HG03103 (cell line): Measurements from ENCODE around the gene SCAMP1.
A peak's percentile ranks its signal among the peaks of the same experiment; 100 is the strongest.

Experiments used
- ATAC-seq: cut with Tn5 transposase; IDR thresholded peaks from one replicate; pipeline ENCODE4 v1.9.1; 2021; ENCODE audit warnings: low read depth; ENCODE audit not compliant: unreplicated experiment

SCAMP1 gene

DNA sequence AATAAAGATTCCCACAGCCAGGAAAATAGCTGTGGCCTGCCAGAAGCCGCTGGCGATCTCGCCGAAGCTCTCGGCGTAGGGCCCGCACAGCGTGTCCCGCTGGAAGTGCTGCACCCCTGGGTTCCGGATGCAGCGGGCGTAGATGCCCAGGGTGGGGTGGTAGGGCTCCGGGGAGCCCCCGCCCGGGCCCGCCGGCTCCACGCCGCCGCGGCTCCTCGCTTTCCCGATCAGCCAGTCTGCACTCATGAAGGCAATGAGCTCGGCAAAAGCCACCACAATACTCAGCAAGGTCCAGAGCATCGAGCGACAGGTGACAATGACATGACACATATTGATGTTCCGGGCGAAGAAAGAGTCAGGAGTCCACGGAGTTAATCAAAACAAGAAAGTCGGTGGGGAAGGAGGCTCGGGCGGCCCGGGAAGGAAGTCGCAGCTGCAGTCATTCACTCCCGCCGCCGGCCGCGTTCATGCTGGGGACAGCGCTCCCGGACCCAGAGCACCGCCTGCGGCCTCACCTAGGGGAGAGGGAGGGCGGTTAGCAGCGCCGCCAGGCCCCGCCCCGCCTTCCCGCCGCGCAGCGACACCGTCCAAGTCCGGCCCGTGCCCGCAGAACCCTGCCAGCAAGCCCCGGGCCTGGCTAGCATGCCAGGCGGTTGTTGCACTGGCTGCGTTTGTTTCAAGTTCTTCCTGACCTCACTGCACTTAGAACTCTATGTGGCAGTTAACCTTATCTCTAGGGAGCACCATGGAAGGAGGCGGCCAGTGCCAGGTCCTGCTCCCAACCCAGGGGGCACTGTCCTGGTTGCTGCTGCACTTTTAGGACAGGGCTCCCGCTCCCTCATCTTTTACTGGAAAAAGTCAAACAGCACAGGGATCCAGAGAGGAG, 149.7 kb downstream of the SCAMP1 start:
- ATAC-seq: peak; percentile 73

DNA sequence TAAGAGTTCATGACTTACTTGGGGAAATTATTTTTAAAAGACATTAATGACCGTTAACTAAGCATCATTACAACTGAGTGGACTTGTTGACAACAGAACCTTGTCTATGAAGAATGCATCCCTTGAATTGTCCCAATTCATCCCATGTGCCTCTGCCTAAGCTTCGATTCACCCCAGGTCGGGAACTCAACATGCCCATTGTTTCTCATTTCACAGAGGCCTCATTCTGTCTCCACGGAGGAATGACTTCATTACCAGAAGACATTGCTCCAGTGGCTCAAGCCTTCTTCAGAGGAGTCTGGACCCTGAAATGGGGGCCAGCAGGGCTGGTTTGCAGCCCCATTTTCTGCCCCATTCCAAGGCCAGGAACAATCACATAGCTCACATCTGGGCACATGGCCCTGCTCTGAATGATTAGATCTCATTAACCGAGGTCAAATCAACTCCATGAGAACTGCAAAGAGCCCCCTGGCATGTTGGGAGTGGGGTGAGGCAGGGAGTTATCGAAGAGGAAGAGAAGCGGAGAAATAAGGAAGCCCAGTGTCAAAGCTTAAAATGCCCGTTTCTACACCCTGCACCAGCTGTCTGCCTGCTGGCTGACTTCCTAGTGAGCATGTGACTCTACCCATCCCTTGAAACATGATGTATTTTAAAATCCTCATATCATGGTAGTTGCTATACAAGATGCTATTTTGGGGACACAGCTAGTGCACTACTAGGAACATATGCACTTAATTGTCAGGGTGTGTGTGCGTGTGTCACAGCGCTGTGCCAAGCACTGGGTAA, 150.9 kb downstream of the SCAMP1 start:
- no peak for ATAC-seq

DNA sequence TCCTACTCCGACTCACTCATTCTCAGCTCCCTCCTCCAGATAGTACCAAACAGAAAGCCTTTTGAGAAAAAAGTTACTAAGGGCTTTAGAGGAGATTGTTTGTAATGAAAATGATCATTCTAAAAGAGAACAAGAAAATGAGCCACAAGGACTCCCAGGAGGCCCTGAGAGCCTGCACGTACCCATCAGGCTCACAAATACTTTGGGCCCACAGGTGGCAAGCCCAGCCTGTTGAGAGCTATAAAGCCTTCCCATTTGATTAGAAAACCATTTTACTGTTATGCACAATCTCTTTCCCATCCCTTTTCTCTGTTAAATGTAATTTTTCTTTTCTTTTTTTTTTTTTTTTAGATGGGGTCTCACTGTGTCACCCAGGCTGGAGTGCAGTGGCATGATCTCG, 152.0 kb downstream of the SCAMP1 start:
- ATAC-seq: no peak

DNA sequence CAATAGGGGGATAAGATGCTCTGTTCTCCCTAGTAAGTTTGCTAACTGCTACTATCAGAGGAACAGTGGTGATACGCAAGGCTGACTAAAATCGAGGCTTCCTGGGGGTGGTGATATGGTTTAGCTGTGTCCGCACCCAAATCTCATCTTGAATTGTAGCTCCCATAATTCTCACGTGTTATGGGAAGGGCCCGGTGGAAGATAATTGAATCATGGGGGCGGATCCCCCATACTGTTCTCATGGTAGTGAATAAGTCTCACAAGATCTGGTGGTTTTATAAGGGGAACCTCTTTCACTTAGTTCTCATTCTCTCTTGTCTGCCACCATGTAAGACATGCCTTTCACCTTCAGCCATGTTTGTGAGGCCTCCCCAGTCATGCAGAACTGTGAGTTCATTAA, 153.0 kb downstream of the SCAMP1 start:
- no peak for ATAC-seq

DNA sequence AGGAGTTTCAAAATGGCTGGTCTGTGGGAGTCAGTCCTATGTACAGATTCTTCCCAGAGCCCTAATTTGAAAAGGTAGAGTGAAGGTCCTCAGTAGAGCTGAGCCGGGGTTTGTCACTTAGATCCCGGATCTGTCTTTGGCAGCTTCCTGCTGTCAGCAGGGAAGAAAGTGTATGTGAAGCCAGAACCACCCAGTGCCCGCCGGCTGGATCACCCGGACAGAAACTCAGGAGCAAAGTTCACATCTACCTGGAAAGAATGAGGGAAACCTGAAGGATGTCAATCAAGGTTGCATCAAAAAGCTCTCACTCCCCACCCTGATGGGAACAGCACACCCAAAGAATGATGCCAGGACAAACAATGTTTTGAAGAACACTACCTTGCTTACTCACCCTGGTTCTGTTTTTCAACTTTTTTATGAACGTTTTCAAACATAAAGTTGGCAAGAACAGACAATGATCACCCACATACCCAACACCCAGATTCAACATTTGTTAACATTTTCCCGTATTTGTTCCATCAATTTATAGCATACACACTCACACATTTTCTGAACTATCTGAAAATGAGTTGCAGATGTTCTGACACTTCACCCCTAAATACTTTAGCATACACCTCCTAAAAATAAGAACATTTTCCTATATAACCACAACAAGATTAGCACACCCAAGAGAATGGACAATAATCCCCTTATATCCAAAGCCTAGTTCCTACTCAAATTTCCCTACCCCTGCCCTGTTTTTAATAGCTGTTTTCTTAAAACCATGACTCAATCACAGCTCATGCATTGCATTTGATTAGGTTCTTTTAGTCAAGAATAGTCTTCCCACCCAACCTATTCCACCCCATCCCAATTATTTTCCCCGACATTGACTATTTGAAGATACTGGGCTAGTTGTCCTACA, 154.3 kb downstream of the SCAMP1 start:
- ATAC-seq: no peak

DNA sequence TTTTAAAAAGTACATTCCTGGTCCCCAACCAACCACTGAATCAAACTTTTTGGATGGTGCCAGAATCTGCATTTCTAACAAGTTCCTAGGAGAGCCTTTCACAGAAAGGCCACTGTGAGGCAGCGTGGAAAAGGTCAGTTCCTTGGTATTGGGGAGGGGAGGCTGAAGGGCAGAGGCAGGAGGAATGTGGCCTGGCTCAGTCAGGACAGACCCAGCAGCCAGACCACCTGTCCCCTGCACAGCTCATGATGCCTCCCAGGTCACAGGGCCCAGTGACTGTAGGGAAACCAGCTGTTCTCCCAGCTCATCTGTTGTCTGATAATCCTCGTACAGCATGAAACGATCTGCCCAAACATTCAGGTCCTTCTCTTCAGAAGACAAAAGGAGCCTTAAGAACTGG, 155.3 kb downstream of the SCAMP1 start:
- no peak for ATAC-seq

DNA sequence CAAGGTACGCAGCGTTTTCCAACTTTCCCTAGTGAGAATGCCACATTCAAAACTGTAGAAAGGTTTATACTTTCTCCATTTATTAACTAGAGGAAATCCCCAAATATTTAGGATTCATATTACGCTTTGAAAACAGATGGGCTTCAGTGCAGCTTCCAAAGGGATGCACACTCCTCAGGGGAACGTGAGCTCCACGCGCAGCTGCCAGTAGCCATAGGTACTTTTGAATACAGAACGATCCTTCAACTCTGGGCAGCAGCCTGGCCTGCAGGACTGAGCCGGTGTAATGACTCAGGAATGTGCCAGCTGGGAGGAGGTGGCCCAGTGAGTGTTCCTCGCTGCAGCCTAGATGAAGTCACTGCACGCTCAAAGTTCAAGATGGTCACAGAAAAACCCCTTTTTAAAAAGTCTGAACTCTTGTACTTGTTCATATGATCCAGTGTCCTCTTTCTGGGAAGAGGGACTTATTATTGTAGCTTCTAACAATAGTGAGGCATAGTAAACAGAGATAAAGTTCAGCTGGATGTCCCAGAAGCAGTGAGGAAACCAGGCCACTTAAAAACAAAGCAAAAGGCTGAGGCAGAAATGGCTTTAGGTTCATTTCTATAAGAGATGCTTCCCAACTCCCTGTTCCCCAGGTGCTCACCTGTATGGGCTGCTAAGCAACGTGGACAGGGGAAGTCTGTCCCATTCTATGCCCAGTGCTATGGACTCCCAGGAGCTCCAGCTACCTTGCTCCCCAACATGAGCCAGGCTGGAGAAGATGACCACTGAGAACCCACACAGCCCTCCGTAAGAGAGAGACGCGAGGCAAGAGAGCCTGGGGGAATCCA, 158.2 kb downstream of the SCAMP1 start:
- no peak for ATAC-seq

DNA sequence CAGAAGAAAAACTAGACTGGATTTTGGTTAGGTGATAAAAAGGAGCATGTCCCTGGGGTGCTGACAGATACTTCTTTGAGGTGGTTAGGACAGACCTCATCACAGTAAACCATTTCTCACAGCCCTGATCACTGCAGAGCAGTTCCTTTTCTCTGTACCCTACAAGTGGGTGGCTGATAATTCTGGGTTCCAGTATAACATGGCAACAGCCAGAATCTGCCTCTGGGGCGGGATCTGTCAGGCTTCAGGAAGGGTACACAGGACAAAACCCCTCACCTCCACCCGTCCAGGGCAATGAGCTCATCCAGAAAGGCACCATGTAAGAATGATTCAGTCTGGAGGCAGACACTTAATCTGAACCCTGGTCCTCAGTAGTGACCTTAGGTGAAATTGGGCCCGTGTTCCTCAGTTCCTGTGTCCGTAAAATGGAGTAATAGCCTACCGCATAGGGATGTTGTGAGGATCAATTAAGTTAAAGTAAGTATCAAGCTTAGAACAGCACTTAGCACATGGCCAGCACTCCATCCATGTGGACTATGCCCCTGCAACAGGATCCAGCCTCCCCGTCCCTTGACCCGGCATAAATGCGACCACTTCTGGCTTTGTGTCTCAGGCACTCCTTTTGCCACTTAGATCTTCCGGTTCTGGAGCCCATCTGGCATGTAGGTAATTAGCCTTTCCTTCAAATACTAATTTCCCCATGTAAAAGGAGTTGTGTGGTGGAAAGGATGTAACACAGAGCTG, 159.0 kb downstream of the SCAMP1 start:
- ATAC-seq: no peak

DNA sequence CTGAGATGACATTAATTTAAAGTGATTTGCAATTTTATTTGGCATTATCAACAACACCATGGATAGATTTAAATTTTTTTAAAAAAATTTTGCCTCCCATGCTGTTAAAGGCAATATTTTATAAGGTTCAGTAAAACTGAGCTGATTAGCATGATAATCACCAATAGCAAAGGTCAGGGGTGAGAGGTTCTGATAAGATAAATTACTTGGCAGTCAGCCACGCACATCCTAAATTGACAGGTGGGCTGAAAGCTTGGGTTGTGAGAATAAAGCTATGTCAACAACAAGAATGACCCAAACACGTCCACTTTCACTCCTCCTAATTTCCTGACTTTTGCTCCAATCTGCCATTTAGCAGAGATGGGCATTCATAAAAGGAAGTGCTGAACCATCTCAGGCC, 161.0 kb downstream of the SCAMP1 start:
- no peak for ATAC-seq

DNA sequence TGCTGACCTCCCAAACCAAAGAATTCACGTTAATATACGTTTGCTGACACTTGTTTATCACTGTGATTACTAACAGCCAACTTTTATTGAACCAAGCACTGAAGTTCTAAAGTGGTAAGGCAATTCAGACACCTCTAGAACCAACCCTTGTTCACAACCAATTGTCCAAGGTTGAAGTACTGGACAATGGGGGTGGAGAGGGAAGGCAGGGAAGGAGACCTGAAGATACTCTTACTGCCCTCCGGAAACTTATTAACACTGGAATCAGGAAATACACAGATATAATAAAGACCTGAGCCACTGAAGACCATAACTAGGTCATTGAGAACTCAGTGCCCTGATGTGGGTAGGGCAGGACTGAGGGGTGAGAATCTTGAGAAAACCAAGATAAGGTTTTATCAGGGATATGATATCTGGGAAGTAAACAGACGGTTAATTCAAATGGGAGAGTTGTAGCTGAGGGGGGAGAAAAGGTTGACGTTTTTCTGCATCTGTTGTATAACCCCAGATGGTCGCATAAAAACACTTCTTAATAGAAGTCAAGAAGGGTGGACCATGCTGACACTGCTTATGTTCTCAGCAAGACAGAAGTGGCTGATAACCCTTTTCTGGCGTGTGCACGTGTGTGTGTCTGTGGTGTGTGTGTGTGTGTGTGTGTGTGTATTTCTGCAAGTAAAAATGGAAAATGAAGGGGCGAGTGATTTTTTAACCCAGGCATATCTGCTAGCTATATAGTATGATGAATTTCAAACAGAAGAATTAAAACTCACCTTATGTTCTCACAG, 162.3 kb downstream of the SCAMP1 start:
- no peak for ATAC-seq

DNA sequence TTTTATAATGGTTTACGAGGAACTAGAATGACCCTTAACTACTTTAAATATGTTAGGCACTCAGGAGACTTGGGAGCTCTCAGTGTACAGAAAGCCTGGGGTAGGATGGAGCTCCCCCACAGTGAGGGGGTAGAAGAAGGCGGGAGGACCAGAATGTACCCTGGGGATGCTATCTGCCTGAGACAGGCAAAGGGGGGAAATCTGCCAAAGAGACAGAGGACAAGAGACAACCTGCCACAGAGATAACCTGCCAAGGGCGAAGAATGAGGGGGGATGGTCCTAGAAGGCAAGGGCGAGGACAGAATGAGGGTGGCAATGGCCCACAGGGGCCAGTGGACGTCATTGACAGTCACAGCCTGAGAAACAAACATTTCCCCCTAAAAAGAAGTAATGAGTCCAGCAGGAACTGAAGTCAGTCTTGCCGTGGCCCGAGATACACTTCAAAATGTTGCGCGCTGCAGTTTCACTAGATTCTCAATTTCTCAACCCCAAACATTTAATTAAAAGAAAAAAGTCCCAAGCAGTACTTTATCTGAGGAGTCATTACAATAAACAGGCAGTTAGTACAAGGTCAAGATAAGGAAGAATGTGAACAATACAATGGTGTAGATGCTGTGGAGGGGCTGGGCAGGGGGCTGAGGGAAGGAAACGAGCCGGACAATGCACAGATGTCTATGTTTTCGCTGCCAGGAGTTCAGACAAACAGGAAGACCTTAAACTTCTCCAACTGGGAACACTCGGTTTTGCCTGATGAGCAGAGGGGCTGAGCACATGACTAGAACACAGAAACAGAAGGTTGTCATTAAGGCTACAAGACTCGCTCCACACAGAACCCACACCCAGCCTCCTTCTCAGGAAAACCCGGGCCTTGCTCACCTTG, 163.1 kb downstream of the SCAMP1 start:
- ATAC-seq: no peak

DNA sequence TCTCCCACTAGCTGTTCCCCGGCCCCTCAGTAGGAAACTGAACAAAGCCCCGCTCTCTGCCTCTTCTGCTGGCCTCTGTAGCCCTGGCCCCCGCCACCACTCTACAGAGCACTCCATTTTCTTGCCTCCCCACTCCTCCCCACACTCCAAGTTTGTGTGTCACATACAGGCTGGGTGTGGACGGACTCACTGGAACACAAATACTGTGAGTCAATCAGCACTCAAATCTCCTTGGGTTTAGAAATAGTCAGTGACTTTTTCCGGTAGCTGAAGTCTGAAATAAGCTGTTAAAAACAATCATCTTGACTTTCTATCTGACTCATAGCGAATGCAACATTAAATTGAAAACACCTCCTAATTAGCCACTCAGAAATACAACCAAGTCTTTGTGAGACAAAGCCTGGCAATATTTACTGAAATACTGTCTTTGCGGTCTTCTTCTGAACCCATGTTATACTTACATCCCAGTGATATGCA, 165.7 kb downstream of the SCAMP1 start:
- no peak for ATAC-seq

DNA sequence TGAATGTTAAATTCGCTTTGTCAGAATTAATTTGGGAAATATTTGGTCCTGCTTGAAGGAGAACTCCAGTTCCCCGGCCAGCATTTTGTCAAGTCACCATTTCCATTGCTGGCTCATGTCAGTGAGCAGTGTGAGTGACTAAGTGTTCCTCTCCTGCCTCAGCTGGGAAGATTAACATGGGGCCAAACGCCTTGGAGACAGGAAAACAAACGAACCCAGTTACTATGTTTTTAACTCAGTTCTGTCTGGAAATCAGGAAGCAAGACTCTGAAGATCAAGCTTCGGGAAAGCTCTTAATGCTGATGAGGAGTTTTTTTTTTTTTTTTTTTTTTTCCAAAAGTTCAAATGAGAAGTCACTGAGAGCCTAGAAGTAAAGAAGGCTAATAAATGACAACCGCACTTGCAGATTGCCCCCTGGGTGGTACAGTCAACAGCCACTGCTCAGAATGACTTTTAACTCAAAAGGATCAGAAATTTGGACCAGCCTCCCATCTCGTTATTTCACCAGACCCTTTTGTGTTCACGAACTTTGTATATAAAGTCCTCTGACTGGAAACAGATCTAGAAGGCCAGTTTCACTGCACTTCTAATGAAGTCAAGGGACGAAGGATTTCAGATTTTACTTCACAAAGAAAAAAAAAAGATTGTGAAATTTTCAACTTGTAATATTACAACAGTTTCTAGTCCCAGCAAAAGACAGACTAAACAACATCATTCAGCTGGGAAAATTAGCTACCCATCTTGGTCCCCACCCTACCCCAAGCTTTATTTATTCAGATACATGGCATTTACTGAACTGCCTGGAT, 166.8 kb downstream of the SCAMP1 start:
- no peak for ATAC-seq

DNA sequence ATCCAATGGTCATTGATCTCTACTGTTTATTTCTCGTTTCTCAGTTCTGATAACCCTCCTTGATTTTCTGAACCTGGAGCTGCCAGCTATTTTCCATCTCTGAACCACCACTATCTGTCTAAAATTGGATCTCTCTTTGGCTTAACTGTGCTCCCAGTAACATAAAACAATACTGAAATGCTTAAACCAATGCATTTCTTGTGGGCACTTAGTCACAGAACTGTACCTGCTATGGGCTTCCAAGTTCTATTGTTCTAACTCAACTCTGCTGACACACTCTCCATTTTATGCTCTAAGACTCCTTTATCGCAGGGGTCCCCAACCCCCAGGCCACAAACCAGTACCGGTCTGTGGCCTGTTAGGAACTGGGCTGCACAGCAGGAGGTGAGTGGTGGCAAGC, 167.5 kb downstream of the SCAMP1 start:
- ATAC-seq: no peak
